Measurements from ENCODE around the gene HNRNPF.

HNRNPF gene

GRCh38 chr10:43436291-43437140 is 27.5 kb upstream of the HNRNPF start, which contains the start of gene ZNF487 (continued):
- TF ChIP-seq PRDM6 (tag by site-specific recombination; IDR thresholded peaks at IDR 0.05) (no peak), EGR2 (tag by site-specific recombination; IDR thresholded peaks at IDR 0.05; ENCODE audit: low read depth) (peak; percentile 31; the same call in 1 of the 2 replicates), SP2 (tag by site-specific recombination; IDR thresholded peaks at IDR 0.05) (peak; percentile 85), OSR2 (tag by site-specific recombination; IDR thresholded peaks at IDR 0.05) (peak; percentile 83), ZNF555 (tag by site-specific recombination; conservative IDR thresholded peaks at IDR 0.05) (no peak), ZNF623 (tag by site-specific recombination; IDR thresholded peaks at IDR 0.05) (no peak), PRDM4 (tag by site-specific recombination; IDR thresholded peaks at IDR 0.05) (no peak), ZNF146 (tag by site-specific recombination; IDR thresholded peaks at IDR 0.05) (no peak), ZNF211 (tag by site-specific recombination; IDR thresholded peaks at IDR 0.05; ENCODE audit: low read depth) (no peak), ZNF830 (tag by site-specific recombination; IDR thresholded peaks at IDR 0.05; ENCODE audit: low read depth) (no peak), ZNF354C (tag by site-specific recombination; IDR thresholded peaks at IDR 0.05; ENCODE audit: borderline replicate concordance, low read depth) (no peak), KLF8 (tag by site-specific recombination; IDR thresholded peaks at IDR 0.05) (peak; percentile 97; the same call in 1 of the 2 replicates), ZXDB (tag by site-specific recombination; IDR thresholded peaks at IDR 0.05) (peak; percentile 96), ZNF560 (tag by site-specific recombination; IDR thresholded peaks at IDR 0.05; ENCODE audit: borderline replicate concordance) (no peak), ZNF202 (tag by site-specific recombination; IDR thresholded peaks at IDR 0.05; ENCODE audit: borderline replicate concordance) (no peak), ZNF514 (tag by site-specific recombination; IDR thresholded peaks at IDR 0.05) (no peak), ZNF677 (tag by site-specific recombination; IDR thresholded peaks at IDR 0.05) (no peak), ELK4 (IDR thresholded peaks at IDR 0.05; ENCODE audit: borderline replicate concordance, low read depth, low read length) (peak; percentile 18; the same call in 1 of the 2 replicates), ZNF26 (tag by site-specific recombination; IDR thresholded peaks at IDR 0.05) (no peak), HOXC10 (CRISPR knock-in tag; IDR thresholded peaks at IDR 0.05) (0 out of 2 replicates have a peak, but pooled peaks have one; percentile 81), ZNF626 (tag by site-specific recombination; IDR thresholded peaks at IDR 0.05) (no peak), HOXA7 (CRISPR knock-in tag; IDR thresholded peaks at IDR 0.05; ENCODE audit: borderline replicate concordance) (no peak), SETDB1 (IDR thresholded peaks at IDR 0.05; ENCODE audit: insufficient read length, low read length) (no peak), ZNF433 (tag by site-specific recombination; IDR thresholded peaks at IDR 0.05; ENCODE audit: low read depth) (no peak), ZNF76 (tag by site-specific recombination; IDR thresholded peaks at IDR 0.05; ENCODE audit: borderline replicate concordance, low read depth) (peak; percentile 85)
- TF ChIP-seq, protein P1, sequence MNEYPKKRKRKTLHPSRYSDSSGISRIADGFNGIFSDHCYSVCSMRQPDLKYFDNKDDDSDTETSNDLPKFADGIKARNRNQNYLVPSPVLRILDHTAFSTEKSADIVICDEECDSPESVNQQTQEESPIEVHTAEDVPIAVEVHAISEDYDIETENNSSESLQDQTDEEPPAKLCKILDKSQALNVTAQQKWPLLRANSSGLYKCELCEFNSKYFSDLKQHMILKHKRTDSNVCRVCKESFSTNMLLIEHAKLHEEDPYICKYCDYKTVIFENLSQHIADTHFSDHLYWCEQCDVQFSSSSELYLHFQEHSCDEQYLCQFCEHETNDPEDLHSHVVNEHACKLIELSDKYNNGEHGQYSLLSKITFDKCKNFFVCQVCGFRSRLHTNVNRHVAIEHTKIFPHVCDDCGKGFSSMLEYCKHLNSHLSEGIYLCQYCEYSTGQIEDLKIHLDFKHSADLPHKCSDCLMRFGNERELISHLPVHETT (tag by site-specific recombination; IDR thresholded peaks at IDR 0.05): no peak
- TF ChIP-seq, protein P2, sequence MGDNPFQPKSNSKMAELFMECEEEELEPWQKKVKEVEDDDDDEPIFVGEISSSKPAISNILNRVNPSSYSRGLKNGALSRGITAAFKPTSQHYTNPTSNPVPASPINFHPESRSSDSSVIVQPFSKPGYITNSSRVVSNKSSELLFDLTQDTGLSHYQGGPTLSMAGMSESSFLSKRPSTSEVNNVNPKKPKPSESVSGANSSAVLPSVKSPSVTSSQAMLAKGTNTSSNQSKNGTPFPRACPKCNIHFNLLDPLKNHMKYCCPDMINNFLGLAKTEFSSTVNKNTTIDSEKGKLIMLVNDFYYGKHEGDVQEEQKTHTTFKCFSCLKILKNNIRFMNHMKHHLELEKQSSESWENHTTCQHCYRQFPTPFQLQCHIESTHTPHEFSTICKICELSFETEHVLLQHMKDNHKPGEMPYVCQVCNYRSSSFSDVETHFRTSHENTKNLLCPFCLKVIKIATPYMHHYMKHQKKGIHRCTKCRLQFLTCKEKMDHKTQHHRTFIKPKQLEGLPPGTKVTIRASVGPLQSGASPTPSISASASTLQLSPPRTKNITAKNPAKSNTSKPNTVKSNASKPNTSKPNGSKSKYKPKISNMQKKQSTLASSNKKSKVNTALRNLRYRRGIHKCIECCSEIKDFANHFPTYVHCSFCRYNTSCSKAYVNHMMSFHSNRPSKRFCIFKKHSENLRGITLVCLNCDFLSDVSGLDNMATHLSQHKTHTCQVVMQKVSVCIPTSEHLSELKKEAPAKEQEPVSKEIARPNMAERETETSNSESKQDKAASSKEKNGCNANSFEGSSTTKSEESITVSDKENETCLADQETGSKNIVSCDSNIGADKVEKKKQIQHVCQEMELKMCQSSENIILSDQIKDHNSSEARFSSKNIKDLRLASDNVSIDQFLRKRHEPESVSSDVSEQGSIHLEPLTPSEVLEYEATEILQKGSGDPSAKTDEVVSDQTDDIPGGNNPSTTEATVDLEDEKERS (tag by site-specific recombination; IDR thresholded peaks at IDR 0.05): no peak

Measured in HEK293 (cell line).